M059J (cell line): ENCODE measurements around the gene CLIC5. TPM values are rescaled to one million over a fixed set of nuclear protein-coding genes. Genes with fewer than 3 reads are reported as not detected.
"Not testable (repeated sequence)": the region's sequence is repeated elsewhere in the genome, so short reads cannot be mapped to it uniquely, and the experiment has no call there.

Experiments
- DNase-seq: peaks from one replicate; pipeline ENCODE4 v3.0.0-alpha.2; 2012; ENCODE audit warnings: low read depth
- total RNA-seq: library from RNA; depleted of rRNA; stranded (reverse); fragments of >200 nt; shearing (Covaris generic); gene quantifications from 2 replicates; pipeline ENCODE4 v1.2.3, GENCODE V29; 2014

CLIC5 gene
- total RNA-seq, 1 experiment from 2014 or later, result not detected

DNA sequence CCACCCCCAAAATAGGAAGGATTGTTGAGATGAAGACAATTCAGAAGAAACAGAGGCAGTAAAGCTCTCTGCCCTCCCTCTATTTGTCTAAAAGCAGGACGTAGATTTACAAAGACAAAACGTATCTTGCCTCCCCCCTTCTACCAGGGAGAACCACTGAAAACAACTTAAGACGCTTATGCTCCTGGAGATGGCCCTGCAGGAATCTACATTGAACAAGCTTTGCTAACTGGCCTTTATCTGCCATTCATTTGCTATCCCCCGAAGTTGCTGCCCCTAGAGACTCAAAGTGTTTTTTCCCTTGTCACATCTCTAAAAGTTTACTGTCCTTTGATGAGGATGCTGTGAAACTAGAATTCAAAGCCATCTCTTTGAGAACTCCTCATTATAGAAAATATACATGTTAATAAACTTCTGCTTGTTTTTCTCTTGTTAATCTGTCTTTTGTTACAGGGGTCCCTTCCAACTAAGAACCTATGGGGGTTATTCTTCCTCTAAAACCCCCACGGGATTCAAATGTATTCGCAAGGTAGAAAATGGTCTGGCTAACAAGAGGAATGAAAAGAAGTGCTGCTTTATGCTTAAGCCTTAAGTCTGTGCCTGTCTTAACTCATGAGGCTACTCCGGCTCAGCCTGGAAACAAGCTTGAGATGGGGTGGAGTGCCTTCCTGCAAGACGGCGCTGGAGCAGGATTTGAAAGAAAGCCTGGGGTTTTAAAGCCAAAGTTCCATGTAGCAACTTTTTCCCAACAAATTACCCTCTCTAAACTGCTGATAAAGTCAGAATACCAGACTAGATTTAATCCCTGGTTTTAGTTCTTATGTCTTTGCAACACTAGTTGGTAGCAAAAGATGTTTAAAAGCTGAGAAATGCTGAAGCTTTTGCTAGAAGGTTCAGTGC, 88.0 kb downstream of the CLIC5 start:
- no peak for DNase-seq

- DNase-seq, result not testable (repeated sequence)
Measured at GRCh38 chr6:45926423-45926822, 89.2 kb downstream of the CLIC5 start.

DNA sequence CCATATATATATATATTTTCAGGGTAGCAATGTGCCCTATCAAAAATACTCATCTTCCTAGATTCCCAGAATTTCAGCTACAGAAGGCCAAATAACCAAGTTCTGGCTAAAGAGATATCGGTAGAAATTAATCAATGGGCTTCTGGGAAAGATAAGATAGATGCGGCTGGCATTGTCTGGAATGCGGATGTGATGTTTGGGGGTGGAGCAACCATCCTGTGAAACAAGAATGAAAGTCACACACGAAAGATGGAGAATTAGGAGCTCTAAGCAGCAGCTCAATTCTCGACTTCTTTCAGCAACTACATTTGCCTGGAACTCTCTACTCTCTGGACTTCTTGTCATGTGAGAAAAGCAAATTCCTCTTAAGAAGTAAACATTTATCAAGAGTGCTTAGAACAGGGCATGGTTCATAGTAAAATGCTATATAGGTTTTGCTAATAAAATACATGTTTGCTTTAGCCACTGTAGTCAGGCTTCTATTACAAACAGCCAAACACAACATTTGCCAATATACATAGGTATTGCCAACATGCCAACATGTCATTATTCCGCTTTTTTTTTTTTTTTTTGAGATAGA, 90.8 kb downstream of the CLIC5 start:
- DNase-seq, result no peak

DNA sequence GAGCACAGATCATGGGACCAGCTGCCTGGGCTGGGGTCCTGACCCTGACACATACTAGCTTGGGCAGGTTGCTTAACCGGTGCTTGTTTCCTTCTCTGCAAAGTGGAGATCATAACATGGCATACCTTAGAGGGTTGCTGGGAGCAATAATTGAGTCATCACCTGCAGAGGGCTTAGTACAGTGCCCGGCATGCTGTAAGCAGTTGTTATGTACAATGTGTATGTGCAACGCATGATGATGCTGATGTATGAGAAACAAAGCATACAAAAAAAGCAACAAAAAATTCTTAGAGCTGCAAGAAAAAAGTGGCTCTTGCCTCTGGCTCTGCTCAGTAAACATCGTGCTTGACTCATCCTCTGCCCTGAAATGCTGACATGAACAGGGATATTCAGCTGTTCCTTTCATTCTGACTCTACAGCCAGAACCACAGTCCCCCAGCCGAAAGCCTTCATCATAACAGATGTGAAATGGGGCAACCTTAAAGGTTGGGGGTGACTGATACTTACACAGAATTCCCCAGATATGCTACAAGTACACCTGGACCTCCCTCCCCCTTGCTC, 91.7 kb downstream of the CLIC5 start:
- DNase-seq, result peak; percentile 76

DNA sequence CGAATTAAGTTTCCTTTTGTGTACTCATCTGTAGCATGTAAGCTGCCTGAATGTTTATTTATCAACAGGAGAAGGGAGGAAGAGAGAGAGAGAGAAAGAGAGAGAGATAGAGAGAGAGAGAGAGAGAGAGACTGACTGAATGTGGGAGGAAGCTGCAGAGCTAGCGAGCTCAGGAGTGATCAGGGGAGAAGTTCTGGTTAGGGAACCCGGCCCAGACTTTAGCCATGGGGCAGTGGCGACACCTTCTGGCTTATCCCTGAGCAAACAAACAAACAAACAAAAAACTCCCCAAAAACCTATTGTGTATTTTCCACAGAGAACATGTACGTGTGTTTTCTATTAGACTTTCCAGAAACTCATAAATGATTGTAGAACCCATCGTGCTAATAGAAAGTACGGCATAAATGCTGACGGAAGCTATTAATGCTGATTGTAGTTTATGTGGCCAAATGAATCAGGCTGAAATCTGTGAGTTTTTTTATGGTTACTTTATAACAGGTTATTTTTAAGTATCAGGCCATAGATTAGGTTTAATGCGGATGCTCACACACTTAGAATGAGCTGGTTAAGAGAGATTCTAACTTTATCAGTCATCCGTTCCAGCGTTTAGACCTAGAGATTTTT, 92.8 kb downstream of the CLIC5 start:
- peak; percentile 83 for DNase-seq

GRCh38 chr6:45921691-45922281, 93.9 kb downstream of the CLIC5 start:
- DNase-seq, result peak; percentile 36

DNA sequence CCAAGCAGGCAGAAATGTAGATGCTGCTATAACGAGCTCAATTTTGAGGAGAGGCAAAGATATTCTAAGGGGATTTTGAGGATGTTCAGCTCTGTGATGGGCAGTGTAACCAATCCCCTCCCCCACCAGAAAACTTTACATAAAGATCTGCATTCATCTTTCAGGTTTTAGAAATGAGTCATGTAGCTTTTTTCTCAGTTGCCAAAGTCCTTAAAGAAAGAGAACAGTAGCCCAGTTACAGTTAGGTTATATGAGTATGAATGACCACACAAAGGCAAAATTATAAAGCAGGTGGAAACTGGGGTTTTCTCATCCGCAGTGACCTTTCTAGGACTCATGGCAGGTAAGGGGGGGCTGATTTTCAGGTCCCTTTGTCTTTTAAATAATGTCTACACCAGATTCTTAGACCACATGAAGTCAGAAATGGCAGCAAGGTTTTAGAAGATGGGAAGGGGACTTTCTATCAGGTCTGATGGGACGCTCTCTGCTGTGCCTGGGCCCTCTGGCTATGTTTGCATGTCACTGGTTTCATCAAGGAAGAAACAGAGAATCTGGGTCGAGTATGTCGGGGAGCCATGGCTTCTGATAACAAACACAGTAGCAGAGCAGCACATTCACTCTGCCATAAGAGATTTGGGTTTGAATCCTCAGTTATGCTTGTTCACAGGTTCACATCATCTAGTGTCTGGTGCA, 94.7 kb downstream of the CLIC5 start:
- DNase-seq, result no peak

DNA sequence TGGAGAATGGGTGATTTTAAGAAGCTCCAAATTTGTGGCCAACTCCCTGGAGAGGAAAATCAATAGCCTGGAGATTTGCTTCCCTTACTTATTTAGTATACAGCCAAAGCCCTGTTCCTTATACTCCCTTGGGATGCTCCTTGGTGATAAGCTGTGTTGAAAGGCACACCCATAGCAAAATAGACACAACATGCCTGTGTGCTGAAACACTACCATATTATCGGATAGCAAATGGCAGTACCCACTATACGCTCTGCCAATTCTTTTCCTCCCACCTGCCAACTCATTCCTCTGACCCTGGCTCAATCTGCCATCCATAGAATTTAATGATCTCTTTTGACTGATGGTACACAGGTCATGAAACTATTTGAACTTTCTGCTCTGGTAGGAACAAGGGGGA, 98.2 kb downstream of the CLIC5 start:
- no peak for DNase-seq

GRCh38 chr6:45916692-45917091, 99.0 kb downstream of the CLIC5 start:
- no peak for DNase-seq

DNA sequence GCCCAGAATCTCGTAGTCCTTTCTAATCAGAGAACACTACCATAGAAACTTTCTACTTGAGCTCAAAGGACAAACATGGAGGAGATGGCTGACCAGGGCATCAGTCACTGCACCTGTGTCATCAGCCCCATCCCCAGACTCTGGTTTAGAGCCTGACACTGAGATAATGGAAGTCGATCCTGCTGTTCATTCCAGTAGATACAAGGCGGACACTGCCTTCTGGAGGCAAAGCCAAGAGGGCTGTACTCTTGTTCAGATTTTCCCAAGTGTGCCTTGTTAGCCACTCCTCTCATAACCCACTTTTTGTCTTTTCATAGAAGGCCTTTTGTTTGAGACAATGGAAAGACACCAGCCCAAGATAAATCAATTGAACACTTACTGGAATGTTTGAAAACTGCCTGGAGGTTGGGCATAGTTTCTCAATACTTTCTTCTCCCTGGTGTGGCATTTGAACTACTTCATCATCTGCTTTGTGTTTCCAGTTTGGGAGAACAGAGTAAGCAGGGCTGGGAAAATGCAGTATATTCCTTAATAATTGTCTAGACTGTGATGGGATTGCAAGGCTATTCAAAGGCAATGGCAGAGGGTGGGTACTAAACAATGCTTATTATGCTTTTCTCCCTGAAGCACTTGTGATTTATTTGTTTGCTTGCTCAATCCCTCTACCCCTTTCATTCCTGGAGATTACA, 99.7 kb downstream of the CLIC5 start:
- DNase-seq, result no peak

GRCh38 chr6:45911691-45912090, 104.0 kb downstream of the CLIC5 start:
- no peak for DNase-seq

DNA sequence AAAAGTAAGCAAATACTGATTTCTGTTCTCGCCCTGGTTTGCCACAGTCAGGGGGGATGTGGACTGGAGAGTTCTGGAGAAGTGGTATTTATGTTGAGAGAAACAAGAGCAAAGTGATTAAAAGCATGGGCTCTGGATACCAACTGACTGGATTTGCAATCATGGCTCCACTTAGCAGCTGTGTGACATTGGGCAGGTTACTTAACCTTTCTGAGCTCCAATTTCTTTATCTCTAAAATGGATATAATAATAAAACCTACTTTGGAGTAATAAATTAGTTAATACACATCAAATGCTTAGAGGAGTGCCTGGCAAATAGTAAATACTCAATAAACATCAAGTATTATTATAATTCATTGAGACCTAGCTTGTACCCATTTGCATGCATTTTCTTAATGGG, 111.7 kb downstream of the CLIC5 start:
- DNase-seq, result no peak

- no peak for DNase-seq
Measured at GRCh38 chr6:45902984-45903383, 112.7 kb downstream of the CLIC5 start.

- no peak for DNase-seq
Measured at GRCh38 chr6:45901767-45902650, 113.7 kb downstream of the CLIC5 start.

DNA sequence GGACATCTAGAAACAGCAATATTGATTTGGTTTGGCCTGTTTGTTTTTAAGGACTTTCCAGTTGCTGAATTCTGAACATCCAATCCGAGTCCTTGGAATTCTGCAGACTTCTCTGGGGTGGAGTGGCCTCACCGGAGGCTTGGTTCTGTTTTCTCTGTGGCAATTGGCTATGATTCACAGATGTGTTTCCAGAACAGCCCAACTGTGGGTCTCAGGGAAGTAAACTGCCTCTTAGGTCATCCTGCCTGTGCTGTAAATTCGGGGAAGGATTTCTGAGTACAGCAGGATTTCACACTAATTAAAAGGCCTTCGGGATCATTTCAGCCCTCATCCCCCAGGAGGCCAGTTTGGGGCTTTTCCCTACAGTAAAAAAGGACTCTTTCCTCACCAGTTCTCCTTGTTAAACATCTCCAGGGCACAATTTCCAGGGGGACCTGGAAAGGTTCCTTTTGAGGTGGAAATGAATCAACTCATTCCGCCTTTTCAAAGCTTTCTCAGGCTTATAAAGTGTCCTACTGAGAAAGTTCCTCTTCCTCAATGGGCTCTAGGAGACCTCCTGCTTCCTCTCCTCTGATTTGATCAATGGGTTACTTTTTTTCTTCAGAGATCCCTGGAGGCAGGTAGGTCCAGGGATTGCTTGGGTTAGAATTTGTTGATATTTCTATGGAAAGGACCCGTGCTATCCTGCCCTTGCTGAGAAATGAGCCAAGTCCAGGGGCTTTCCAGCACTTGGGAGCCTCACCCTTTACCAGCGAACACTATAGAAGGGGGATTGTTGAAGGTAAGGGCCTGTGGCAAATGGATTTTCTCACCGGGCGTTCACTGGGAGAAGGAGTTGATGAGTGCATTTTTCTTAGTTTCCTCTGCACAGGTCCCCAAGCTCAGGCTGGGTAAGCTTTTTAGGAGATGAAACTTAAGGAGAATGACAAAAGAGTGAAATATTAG, 114.6 kb downstream of the CLIC5 start:
- DNase-seq, result peak; percentile 71

DNA sequence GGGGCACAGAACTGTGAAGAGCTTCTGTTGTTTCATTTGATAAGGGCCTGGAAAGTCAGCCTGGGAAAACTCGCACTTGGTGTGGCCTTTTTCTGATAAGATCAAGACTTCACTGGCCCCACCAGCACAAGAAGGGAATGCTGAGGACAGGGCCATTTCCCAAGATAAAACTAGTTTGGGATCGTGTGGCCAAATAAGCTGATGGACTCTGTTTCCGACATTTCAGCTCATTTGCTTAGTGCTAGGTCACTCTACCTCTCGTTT, 116.0 kb downstream of the CLIC5 start:
- no peak for DNase-seq

DNA sequence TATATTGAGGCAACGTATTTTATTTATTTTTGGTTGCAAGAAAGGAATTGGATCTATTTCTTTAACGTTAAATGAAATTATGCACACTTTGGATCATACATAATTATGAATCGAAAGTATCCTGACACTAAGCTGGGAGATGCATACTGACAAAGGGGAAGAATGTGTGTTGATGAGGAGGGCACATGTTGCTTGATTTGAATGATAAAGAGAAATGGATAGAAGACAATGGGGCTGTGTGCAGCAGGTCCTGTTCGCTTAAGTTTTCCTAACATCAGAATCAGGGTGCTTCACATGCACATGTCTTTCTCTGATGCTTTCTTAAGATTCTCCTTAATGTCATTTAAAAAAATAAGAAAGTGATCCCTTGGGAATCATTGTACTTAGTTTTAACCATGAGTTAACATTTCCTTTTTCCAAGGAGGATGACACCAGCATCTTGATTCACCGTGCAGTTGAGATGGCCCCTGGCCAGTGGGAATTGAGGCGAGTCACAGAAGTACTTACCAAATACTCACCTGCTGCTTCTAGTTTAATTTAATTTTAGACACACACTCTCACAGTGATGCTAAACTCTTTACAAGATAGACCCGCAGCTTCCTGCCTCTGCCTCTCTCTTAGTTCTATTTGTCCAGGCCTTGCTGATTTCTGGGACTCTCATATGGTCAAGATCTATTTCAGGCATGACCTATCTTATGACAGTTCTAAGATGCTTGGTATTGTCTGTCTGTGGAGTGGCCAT, 116.5 kb downstream of the CLIC5 start:
- DNase-seq, result peak; percentile 44

- DNase-seq, result peak; percentile 98
Measured at GRCh38 chr6:45896783-45897441, 118.7 kb downstream of the CLIC5 start.
